ENCODE results near the gene ZNF385C. TPM values are rescaled to one million over a fixed set of nuclear protein-coding genes. Genes with fewer than 3 reads are reported as not detected.

The ZNF385C gene
- total RNA-seq, 1 experiment from 2014 or later, result 1.7 TPM

DNA sequence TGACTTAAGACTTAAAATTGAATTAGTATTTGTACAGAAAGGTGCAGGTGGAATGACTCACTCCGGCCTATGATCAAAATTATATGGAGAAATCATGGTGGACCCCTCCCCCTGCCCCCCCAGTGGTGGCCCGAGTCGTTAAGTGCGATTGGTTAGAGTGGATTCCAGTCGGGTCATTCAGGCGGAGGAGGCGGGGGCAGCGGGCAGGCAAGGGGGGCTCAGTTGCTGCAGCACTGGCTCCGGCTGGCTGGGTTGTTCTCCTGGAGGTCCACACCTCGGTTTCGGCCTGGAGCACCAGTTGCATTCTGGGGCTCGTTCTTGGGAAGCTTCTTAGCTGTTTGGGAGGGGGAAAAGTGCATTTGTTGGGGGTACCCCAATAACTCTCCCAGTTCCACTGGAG, 27.3 kb upstream of the ZNF385C start:
- BruUV-seq (replicated peaks), result no TSS peak
- H3K4me3 ChIP-seq, result no peak overlapping the region
- no peaks in the 10 kb centered on the region for H3K27me3 ChIP-seq (ENCODE audit: insufficient read depth, low read depth)
- H3K4me1 ChIP-seq (replicated peaks; ENCODE audit: insufficient read depth), result no peaks in the 10 kb centered on the region; the same call in 1 of the 2 replicates
- peaks cover 9% of the 10 kb centered on the region; the same call in 1 of the 2 replicates for H3F3A ChIP-seq (ENCODE audit: insufficient read depth, low read depth)
- H3K27ac ChIP-seq, result no peak overlapping the region
- H3K79me2 ChIP-seq (ENCODE audit: low read depth), result peaks cover 2% of the 10 kb centered on the region
- ChIA-PET POLR2A (ENCODE audit: unreplicated experiment) (no interaction called here), CTCF (no interaction called here)
- H3K9me2 ChIP-seq (ENCODE audit: insufficient read depth), result no peaks in the 10 kb centered on the region
- 0 out of 2 replicates have a peak, but pooled peaks cover under 1% of the 10 kb centered on the region for H4K20me1 ChIP-seq (ENCODE audit: insufficient read depth)
- H3K36me3 ChIP-seq (ENCODE audit: low read depth), result no peaks in the 10 kb centered on the region
- DNase-seq, result no peak
- H3K4me2 ChIP-seq, result no peak overlapping the region
- H2AFZ ChIP-seq, result no peak overlapping the region
- no peaks in the 10 kb centered on the region for H3K9me3 ChIP-seq (ENCODE audit: insufficient read depth, low read depth)
- intact Hi-C loops (cut with micrococcal nuclease; ENCODE audit: unreplicated experiment), result no loop called here
- no peak for TF ChIP-seq EZH2 (IDR thresholded peaks at IDR 0.05; ENCODE audit: low read depth)
- no peak for TF ChIP-seq CTCF (conservative IDR thresholded peaks at IDR 0.05)

DNA sequence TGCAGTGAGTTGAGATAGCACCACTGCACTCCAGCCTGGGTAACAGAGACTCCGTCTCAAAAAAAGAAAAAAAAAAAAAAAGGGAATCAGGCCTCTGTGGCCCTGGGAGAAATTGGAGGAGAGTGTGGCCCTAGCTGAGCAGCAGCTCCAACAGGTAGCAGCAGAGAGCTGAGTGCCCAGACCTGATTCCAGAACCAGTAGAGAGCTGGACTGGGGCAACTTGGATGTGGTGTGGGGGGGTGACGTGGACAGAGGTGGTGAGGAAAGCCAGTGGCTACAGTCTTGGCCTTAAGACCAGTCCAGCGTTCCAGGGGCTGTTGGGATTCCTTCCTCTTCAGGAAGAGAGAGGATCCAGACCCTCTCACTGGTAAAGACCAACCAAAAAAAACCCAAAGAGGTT, 26.0 kb upstream of the ZNF385C start:
- H3K79me2 ChIP-seq (ENCODE audit: low read depth), result peaks cover 6% of the 10 kb centered on the region
- H2AFZ ChIP-seq, result no peak overlapping the region
- DNase-seq, result no peak
- H3K9me3 ChIP-seq (ENCODE audit: insufficient read depth, low read depth), result no peaks in the 10 kb centered on the region
- TF ChIP-seq EZH2 (IDR thresholded peaks at IDR 0.05; ENCODE audit: low read depth) (no peak), CTCF (conservative IDR thresholded peaks at IDR 0.05) (no peak)
- intact Hi-C loops (cut with micrococcal nuclease; ENCODE audit: unreplicated experiment), result no loop called here
- no peaks in the 10 kb centered on the region for H3K36me3 ChIP-seq (ENCODE audit: low read depth)
- no TSS peak for BruUV-seq (replicated peaks)
- H3K27ac ChIP-seq, result no peak overlapping the region
- POLR2A ChIA-PET (ENCODE audit: unreplicated experiment), result no interaction called here
- no peaks in the 10 kb centered on the region; the same call in 1 of the 2 replicates for H3K4me1 ChIP-seq (replicated peaks; ENCODE audit: insufficient read depth)
- no peaks in the 10 kb centered on the region for H4K20me1 ChIP-seq (ENCODE audit: insufficient read depth)
- H3K4me3 ChIP-seq, result no peak overlapping the region
- no peak overlapping the region for H3K4me2 ChIP-seq
- CTCF ChIA-PET, result interaction anchor here (0.7 kb wide), 1 partner anchor 365 kb away, joined by 3 read pairs; no protein-coding TSS in a partner anchor
- H3F3A ChIP-seq (ENCODE audit: insufficient read depth, low read depth), result peaks cover 9% of the 10 kb centered on the region; the same call in 1 of the 2 replicates
- no peaks in the 10 kb centered on the region for H3K27me3 ChIP-seq (ENCODE audit: insufficient read depth, low read depth)
- H3K9me2 ChIP-seq (ENCODE audit: insufficient read depth), result no peaks in the 10 kb centered on the region

GRCh38 chr17:42122371-42123303, 24.4 kb upstream of the ZNF385C start, which contains the start of gene HSPB9:
TSS of gene HSPB9 (plus strand) at chr17:42122804. CDS start at chr17:42122851, 47 bp downstream.
- Histone ChIP-seq H3K27me3 (ENCODE audit: insufficient read depth, low read depth) (no peaks in the 10 kb centered on the region), H3K9me3 (ENCODE audit: insufficient read depth, low read depth) (no peaks in the 10 kb centered on the region), H3F3A (ENCODE audit: insufficient read depth, low read depth) (peaks cover 9% of the 10 kb centered on the region; the same call in 1 of the 2 replicates), H3K9me2 (ENCODE audit: insufficient read depth) (no peaks in the 10 kb centered on the region), H3K36me3 (ENCODE audit: low read depth) (no peaks in the 10 kb centered on the region), H3K27ac (no peak within 1 kb of the TSS), H3K79me2 (ENCODE audit: low read depth) (peaks cover 6% of the 10 kb centered on the region), H2AFZ (no peak within 1 kb of the TSS), H3K4me3 (no peak within 1 kb of the TSS), H3K4me1 (replicated peaks; ENCODE audit: insufficient read depth) (no peaks in the 10 kb centered on the region; the same call in 1 of the 2 replicates), H3K4me2 (no peak within 1 kb of the TSS), H4K20me1 (ENCODE audit: insufficient read depth) (no peaks in the 10 kb centered on the region)
- intact Hi-C loops (cut with micrococcal nuclease; ENCODE audit: unreplicated experiment), result no loop called here
- DNase-seq, result no peak
- BruUV-seq (replicated peaks), result no TSS peak
- ChIA-PET CTCF (no interaction called here), POLR2A (ENCODE audit: unreplicated experiment) (no interaction called here)
- TF ChIP-seq CTCF (conservative IDR thresholded peaks at IDR 0.05) (no peak), EZH2 (IDR thresholded peaks at IDR 0.05; ENCODE audit: low read depth) (no peak)

Measured in PC-9 (cell line).